Karpas-422 (cell line): Measurements from ENCODE around the gene CDC34. TPM values are rescaled to one million over a fixed set of nuclear protein-coding genes. Genes with fewer than 3 reads are reported as not detected.

ENCODE experiments used
- DNase-seq: peaks from one replicate; pipeline ENCODE4 v3.0.0-alpha.2; 2015
- H2AFZ ChIP-seq: fragments of 200-600 bp; sonication (generic); 2 replicates; pipeline ENCODE4 v1.6.1; 2014; ENCODE audit warnings: antibody characterized with exemption, low read length, mixed read lengths
- H3K27ac ChIP-seq: fragments of 200-600 bp; sonication (generic); 2 replicates; pipeline ENCODE4 v1.5.1; 2014; ENCODE audit warnings: mild to moderate bottlenecking, low read length, moderate library complexity
- H3K27me3 ChIP-seq: fragments of 200-600 bp; sonication (generic); 2 replicates; pipeline ENCODE4 v1.6.1; 2014; ENCODE audit warnings: low read length, mixed read lengths
- H3K36me3 ChIP-seq: fragments of 200-600 bp; sonication (generic); 2 replicates; pipeline ENCODE4 v1.6.1; 2014; ENCODE audit warnings: low read length, mixed read lengths; ENCODE audit not compliant: insufficient read depth
- H3K4me1 ChIP-seq: fragments of 200-600 bp; sonication (generic); 2 replicates; pipeline ENCODE4 v1.6.1; 2014; ENCODE audit warnings: mild to moderate bottlenecking, low read length, mixed read lengths
- H3K4me2 ChIP-seq: fragments of 200-600 bp; sonication (generic); 2 replicates; pipeline ENCODE4 v1.6.1; 2014; ENCODE audit warnings: low read length, low read depth, mild to moderate bottlenecking; ENCODE audit not compliant: poor library complexity, severe bottlenecking
- H3K4me3 ChIP-seq: fragments of 200-600 bp; sonication (generic); 2 replicates; pipeline ENCODE4 v1.5.1; 2014; ENCODE audit warnings: mild to moderate bottlenecking, antibody characterized with exemption, low read length, mixed read lengths
- H3K79me2 ChIP-seq: fragments of 200-600 bp; sonication (generic); 2 replicates; pipeline ENCODE4 v1.6.1; 2014; ENCODE audit warnings: mild to moderate bottlenecking, low read length, mixed read lengths
- H3K9ac ChIP-seq: fragments of 200-600 bp; sonication (generic); 2 replicates; pipeline ENCODE4 v1.6.0; 2014; ENCODE audit warnings: low read length
- H3K9me2 ChIP-seq: fragments of 200-600 bp; sonication (generic), shearing (Covaris generic); replicated peaks from 2 replicates; pipeline ENCODE4 v1.6.0; 2014; ENCODE audit warnings: mild to moderate bottlenecking, low read length, moderate library complexity; ENCODE audit not compliant: insufficient read depth
- H3K9me3 ChIP-seq: fragments of 300-700, 200-600 bp; sonication (generic); 2 replicates; pipeline ENCODE4 v1.6.1; 2014; ENCODE audit warnings: low read length, mixed read lengths
- H4K20me1 ChIP-seq: fragments of 200-600 bp; sonication (generic); 2 replicates; pipeline ENCODE4 v1.6.1; 2014; ENCODE audit warnings: mild to moderate bottlenecking, antibody characterized with exemption, low read length, low read depth; ENCODE audit not compliant: insufficient read depth
- total RNA-seq: library from RNA; depleted of rRNA; stranded (reverse); fragments of >200 nt; shearing (Covaris generic); gene quantifications from 2 replicates; pipeline ENCODE4 v1.2.3, GENCODE V29; 2014; ENCODE audit warnings: low replicate concordance

Gene CDC34
- total RNA-seq, 1 experiment from 2014 or later, result 25.7 TPM

DNA sequence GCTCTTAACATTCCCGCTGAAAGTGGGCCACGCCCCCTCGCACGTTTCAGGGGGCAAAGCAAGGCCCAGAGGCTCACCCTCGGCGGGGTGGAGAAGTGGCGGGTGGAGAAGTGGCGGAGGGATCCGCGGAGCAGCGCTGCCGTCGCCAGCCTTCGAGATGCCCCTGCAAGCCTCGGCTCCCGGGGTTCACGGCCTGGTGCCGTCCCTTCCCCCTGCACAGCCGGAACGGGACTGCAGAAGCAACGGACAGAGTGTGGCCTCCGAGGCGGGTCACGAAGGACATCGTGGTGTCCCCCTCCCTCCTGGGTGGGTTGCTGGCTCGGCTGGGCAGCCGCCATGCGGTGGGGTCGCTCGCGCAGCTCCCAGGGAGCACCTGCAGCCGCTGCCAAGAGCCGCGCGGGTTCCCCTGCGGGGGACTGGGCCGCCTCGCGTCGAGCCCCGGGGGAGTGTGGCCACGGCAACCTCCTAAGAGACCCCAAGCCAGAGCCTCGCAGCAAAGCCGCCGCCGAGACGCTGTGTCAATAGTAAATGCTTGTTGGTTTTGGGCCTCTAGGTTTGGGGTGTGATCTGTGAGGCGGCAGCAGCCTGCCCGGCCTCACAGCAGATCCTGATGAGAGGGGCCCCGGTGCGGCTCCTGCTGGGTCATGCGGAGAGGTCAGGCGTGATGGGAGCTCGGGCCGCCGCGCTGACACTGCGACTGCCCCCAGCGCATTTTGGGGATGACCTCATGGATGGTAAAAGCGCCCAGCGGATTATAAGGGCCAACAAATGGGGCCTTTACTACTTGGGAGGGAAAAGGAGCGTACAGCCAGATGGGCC, 18.8 kb upstream of the CDC34 start:
- no peaks in the 10 kb centered on the region for H4K20me1 ChIP-seq
- no peak overlapping the region for H3K4me2 ChIP-seq
- H3K79me2 ChIP-seq, result peaks cover 17% of the 10 kb centered on the region
- H3K27ac ChIP-seq, result no peak overlapping the region
- H3K9me3 ChIP-seq, result no peaks in the 10 kb centered on the region
- no peak overlapping the region for H3K4me3 ChIP-seq
- H3K9ac ChIP-seq, result no peak overlapping the region
- peaks cover 18% of the 10 kb centered on the region for H3K4me1 ChIP-seq
- no peaks in the 10 kb centered on the region for H3K9me2 ChIP-seq
- peaks cover 9% of the 10 kb centered on the region for H3K36me3 ChIP-seq
- no peak overlapping the region for H2AFZ ChIP-seq
- H3K27me3 ChIP-seq, result no peaks in the 10 kb centered on the region
- no peak for DNase-seq

DNA sequence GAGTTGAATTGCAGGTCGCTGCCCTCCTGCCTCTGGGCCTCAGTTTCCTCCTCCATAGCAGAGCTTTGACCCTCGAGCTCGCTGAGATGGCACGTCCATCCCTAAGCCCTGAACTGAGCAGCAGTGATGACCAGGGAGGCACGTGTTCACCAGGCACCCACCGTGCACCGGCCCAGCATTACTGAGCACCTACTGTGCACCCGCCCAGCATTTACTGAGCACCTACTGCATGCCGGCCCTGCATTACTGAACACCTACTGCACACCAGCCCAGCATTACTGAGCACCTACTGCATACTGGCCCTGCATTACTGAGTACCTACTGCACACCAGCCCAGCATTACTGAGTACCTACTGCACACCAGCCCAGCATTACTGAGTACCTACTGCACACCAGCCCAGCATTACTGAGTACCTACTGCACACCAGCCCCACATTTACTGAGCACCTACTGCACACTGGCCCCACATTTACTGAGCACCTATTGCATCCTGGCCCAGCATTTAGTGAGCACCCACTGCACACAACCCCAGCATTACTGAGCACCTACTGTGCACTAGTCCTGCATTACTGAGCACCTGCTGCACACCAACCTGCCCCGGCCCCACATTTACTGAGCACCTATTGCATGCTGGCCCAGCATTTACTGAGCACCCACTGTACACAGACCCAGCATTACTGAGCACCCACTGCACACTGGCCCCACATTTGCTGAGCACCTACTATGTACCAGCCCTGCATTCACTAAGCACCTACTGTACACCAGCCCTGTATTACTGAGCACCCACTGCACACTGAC, 18.0 kb upstream of the CDC34 start:
- H3K9ac ChIP-seq, result no peak overlapping the region
- peaks cover 9% of the 10 kb centered on the region for H3K79me2 ChIP-seq
- H3K4me1 ChIP-seq, result peaks cover 14% of the 10 kb centered on the region
- H3K36me3 ChIP-seq, result peaks cover 9% of the 10 kb centered on the region
- H3K4me3 ChIP-seq, result no peak overlapping the region
- no peak overlapping the region for H3K4me2 ChIP-seq
- no peaks in the 10 kb centered on the region for H4K20me1 ChIP-seq
- no peaks in the 10 kb centered on the region for H3K9me2 ChIP-seq
- no peaks in the 10 kb centered on the region for H3K27me3 ChIP-seq
- no peak overlapping the region for H2AFZ ChIP-seq
- H3K9me3 ChIP-seq, result no peaks in the 10 kb centered on the region
- no peak overlapping the region for H3K27ac ChIP-seq
- DNase-seq, result no peak

- Histone ChIP-seq H3K4me1 (peaks cover 9% of the 10 kb centered on the region), H3K4me2 (no peak overlapping the region), H3K4me3 (no peak overlapping the region), H3K9me2 (no peaks in the 10 kb centered on the region), H3K27ac (no peak overlapping the region), H3K9me3 (no peaks in the 10 kb centered on the region), H3K36me3 (peaks cover 9% of the 10 kb centered on the region), H2AFZ (no peak overlapping the region), H4K20me1 (no peaks in the 10 kb centered on the region), H3K79me2 (peaks cover 3% of the 10 kb centered on the region), H3K27me3 (no peaks in the 10 kb centered on the region), H3K9ac (no peak overlapping the region)
- DNase-seq, result no peak
Measured at GRCh38 chr19:514166-514663, 17.3 kb upstream of the CDC34 start.

- DNase-seq, result no peak
- Histone ChIP-seq H3K4me3 (no peak overlapping the region), H3K79me2 (no peaks in the 10 kb centered on the region), H3K9me2 (no peaks in the 10 kb centered on the region), H3K27me3 (no peaks in the 10 kb centered on the region), H3K9me3 (no peaks in the 10 kb centered on the region), H3K36me3 (peaks cover 5% of the 10 kb centered on the region; the same call in 1 of the 2 replicates), H2AFZ (no peak overlapping the region), H3K4me1 (no peaks in the 10 kb centered on the region), H3K27ac (no peak overlapping the region), H3K9ac (no peak overlapping the region), H4K20me1 (no peaks in the 10 kb centered on the region), H3K4me2 (no peak overlapping the region)
Measured at GRCh38 chr19:517721-518597, 13.6 kb upstream of the CDC34 start.

- no peaks in the 10 kb centered on the region for H3K9me2 ChIP-seq
- DNase-seq, result no peak
- no peaks in the 10 kb centered on the region for H3K9me3 ChIP-seq
- no peak overlapping the region for H2AFZ ChIP-seq
- H3K9ac ChIP-seq, result no peak overlapping the region
- no peaks in the 10 kb centered on the region for H3K27me3 ChIP-seq
- H3K4me2 ChIP-seq, result no peak overlapping the region
- no peaks in the 10 kb centered on the region for H3K4me1 ChIP-seq
- no peaks in the 10 kb centered on the region for H3K79me2 ChIP-seq
- H3K36me3 ChIP-seq, result peaks cover 3% of the 10 kb centered on the region; the same call in 1 of the 2 replicates
- H3K27ac ChIP-seq, result no peak overlapping the region
- H3K4me3 ChIP-seq, result no peak overlapping the region
- no peaks in the 10 kb centered on the region for H4K20me1 ChIP-seq
Measured at GRCh38 chr19:518598-519231, 12.8 kb upstream of the CDC34 start.

- DNase-seq, result no peak
- Histone ChIP-seq H3K4me1 (no peaks in the 10 kb centered on the region), H3K4me3 (no peak overlapping the region), H3K9me2 (no peaks in the 10 kb centered on the region), H3K79me2 (no peaks in the 10 kb centered on the region), H3K4me2 (no peak overlapping the region), H3K27me3 (no peaks in the 10 kb centered on the region), H2AFZ (no peak overlapping the region), H4K20me1 (no peaks in the 10 kb centered on the region), H3K36me3 (no peaks in the 10 kb centered on the region), H3K27ac (no peak overlapping the region), H3K9ac (no peak overlapping the region), H3K9me3 (no peaks in the 10 kb centered on the region)
Measured at GRCh38 chr19:519449-519865, 12.1 kb upstream of the CDC34 start.

DNA sequence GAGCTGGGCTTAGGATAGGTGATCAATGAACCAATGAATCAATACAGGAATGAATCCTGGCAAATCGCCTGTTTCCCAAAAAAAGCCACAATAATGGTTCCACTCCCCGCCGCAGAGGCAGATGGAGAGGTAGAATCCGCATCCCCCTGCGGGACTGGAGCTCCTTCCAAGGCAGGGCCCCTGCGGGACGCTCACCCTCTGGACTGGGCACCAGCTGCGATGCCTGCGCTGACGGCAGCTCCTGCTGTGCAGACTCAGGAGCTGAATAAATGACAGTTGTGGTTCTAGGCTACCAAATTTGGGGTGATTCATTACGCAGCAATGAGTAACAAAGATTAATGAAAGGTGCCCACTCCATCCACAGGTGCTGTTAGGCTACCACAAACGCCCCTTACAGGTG, 8.8 kb upstream of the CDC34 start:
- Histone ChIP-seq H3K27me3 (no peaks in the 10 kb centered on the region), H3K79me2 (no peaks in the 10 kb centered on the region), H3K27ac (no peak overlapping the region), H3K4me2 (no peak overlapping the region), H3K9ac (no peak overlapping the region), H2AFZ (no peak overlapping the region), H3K36me3 (no peaks in the 10 kb centered on the region), H3K4me3 (no peak overlapping the region), H4K20me1 (no peaks in the 10 kb centered on the region), H3K9me3 (no peaks in the 10 kb centered on the region), H3K9me2 (no peaks in the 10 kb centered on the region), H3K4me1 (no peaks in the 10 kb centered on the region)
- no peak for DNase-seq
